Gastroesophageal sphincter (tissue), 3 donors: ENCODE measurements around the gene OSGEP.

Experiments used
- POLR2A ChIP-seq, 2 donors: fragments of 450-650 bp; IDR thresholded peaks; one replicate each; pipeline ENCODE4 v1.6.1; 2017; ENCODE audit warnings: antibody characterized with exemption in 2 of 2, mild to moderate bottlenecking in 2 of 2, moderate library complexity in 1 of 2
- TF ChIP-seq, protein P1 (sequence below), 4 experiments: fragments of 200-600 bp in 2 of 4; fragments of 450-650 bp in 2 of 4; sonication (generic) in 1 of 4; IDR thresholded peaks; one replicate each; pipeline ENCODE4 v1.5.1; 2017 to 2019; ENCODE audit warnings: antibody characterized with exemption in 4 of 4, mild to moderate bottlenecking in 2 of 4, moderate library complexity in 2 of 4

DNA sequence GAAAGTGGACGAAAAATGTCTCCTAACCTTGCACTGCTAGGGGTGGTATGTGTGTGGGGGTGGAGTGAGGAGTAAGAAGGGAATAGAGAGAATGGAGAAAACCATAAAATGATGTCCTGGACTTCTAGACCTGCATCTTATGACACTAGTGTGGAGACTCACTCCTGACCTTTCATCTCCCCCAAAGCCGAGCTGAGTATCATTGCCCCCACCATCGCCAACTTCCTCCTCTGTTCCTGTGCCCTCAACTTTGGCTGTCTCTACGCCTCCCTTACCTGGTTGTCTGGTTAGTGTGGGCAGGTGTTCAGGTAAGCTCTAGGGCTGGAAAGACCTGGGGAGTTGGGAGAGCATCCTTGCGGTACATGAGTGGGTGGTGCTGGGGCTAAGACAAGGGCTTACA is 14.1 kb downstream of the OSGEP start:
- TF ChIP-seq, protein P1, sequence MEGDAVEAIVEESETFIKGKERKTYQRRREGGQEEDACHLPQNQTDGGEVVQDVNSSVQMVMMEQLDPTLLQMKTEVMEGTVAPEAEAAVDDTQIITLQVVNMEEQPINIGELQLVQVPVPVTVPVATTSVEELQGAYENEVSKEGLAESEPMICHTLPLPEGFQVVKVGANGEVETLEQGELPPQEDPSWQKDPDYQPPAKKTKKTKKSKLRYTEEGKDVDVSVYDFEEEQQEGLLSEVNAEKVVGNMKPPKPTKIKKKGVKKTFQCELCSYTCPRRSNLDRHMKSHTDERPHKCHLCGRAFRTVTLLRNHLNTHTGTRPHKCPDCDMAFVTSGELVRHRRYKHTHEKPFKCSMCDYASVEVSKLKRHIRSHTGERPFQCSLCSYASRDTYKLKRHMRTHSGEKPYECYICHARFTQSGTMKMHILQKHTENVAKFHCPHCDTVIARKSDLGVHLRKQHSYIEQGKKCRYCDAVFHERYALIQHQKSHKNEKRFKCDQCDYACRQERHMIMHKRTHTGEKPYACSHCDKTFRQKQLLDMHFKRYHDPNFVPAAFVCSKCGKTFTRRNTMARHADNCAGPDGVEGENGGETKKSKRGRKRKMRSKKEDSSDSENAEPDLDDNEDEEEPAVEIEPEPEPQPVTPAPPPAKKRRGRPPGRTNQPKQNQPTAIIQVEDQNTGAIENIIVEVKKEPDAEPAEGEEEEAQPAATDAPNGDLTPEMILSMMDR (IDR thresholded peaks at IDR 0.05), result no peak
- no peak for TF ChIP-seq POLR2A (IDR thresholded peaks at IDR 0.05)
